ENCODE measurements around the gene MAP2.

The MAP2 gene

GRCh38 chr2:209577376-209578357, 153.8 kb downstream of the MAP2 start:
- no peak for DNase-seq (ENCODE audit: extremely low spot score)
- TF ChIP-seq SUZ12 (IDR thresholded peaks at IDR 0.05), result no peak
- no peak for TF ChIP-seq ELF4 (IDR thresholded peaks at IDR 0.05)
- no peak for TF ChIP-seq SP1 (IDR thresholded peaks at IDR 0.05)
- TF ChIP-seq L3MBTL2 (conservative IDR thresholded peaks at IDR 0.05), result no peak
- no peak for TF ChIP-seq FOXA1 (IDR thresholded peaks at IDR 0.05)
- no peak for TF ChIP-seq TARDBP (IDR thresholded peaks at IDR 0.05)
- TF ChIP-seq HDGF (IDR thresholded peaks at IDR 0.05; ENCODE audit: borderline replicate concordance), result no peak
- no peak for TF ChIP-seq PKNOX1 (IDR thresholded peaks at IDR 0.05)
- no peak for TF ChIP-seq ARNT (IDR thresholded peaks at IDR 0.05)
- TF ChIP-seq BHLHE40 (IDR thresholded peaks at IDR 0.05; ENCODE audit: borderline replicate concordance), result no peak
- no peak for TF ChIP-seq FOXK2 (IDR thresholded peaks at IDR 0.05)
- TF ChIP-seq NFRKB (IDR thresholded peaks at IDR 0.05), result no peak
- no peak for TF ChIP-seq LEF1 (IDR thresholded peaks at IDR 0.05; ENCODE audit: borderline replicate concordance)
- no peak for TF ChIP-seq FOXM1 (IDR thresholded peaks at IDR 0.05; ENCODE audit: borderline replicate concordance)
- TF ChIP-seq ZNF384 (IDR thresholded peaks at IDR 0.05), result no peak
- no peak for TF ChIP-seq CTBP1 (IDR thresholded peaks at IDR 0.05; ENCODE audit: borderline replicate concordance)
- POLR2A ChIA-PET, result no interaction called here
- CTCF ChIA-PET, result interaction anchor here (0.6 to 2.2 kb wide), 8 partner anchors 9 to 244 kb away, joined by 3 to 7 read pairs (median 4); no protein-coding TSS in a partner anchor

GRCh38 chr2:209578394-209579001, 154.7 kb downstream of the MAP2 start:
- ChIA-PET POLR2A (no interaction called here), CTCF (interaction anchor here (0.6 to 0.7 kb wide), 2 partner anchors 80 to 93 kb away, joined by 4 read pairs; no protein-coding TSS in a partner anchor)
- DNase-seq (ENCODE audit: extremely low spot score), result no peak
- TF ChIP-seq NFRKB (IDR thresholded peaks at IDR 0.05), result no peak
- TF ChIP-seq FOXA1 (IDR thresholded peaks at IDR 0.05), result no peak

- no peak for TF ChIP-seq HDGF (IDR thresholded peaks at IDR 0.05; ENCODE audit: borderline replicate concordance)
- no peak for TF ChIP-seq FOXK2 (IDR thresholded peaks at IDR 0.05)
- peak; percentile 80 for TF ChIP-seq PKNOX1 (IDR thresholded peaks at IDR 0.05)
- POLR2A ChIA-PET, result no interaction called here
- CTCF ChIA-PET, result interaction anchor here (0.6 to 1.7 kb wide), 2 partner anchors 132 to 245 kb away, joined by 3 to 7 read pairs; no protein-coding TSS in a partner anchor
- peak; percentile 21 for DNase-seq (ENCODE audit: extremely low spot score)
Observed at GRCh38 chr2:209579230-209579749, 155.4 kb downstream of the MAP2 start.

- CTCF ChIA-PET, result no interaction called here
Observed at GRCh38 chr2:209581040-209581439, 157.2 kb downstream of the MAP2 start.

GRCh38 chr2:209582281-209582680, 158.4 kb downstream of the MAP2 start:
- POLR2A ChIA-PET, result no interaction called here

More at GRCh38 chr2:209581040-209581439, 157.2 kb downstream of the MAP2 start:
- DNase-seq (ENCODE audit: extremely low spot score), result no peak
- TF ChIP-seq FOXA1 (IDR thresholded peaks at IDR 0.05) (no peak), PKNOX1 (IDR thresholded peaks at IDR 0.05) (no peak), HDGF (IDR thresholded peaks at IDR 0.05; ENCODE audit: borderline replicate concordance) (no peak), ARNT (IDR thresholded peaks at IDR 0.05) (no peak)
- POLR2A ChIA-PET, result no interaction called here

More at GRCh38 chr2:209582281-209582680, 158.4 kb downstream of the MAP2 start:
- CTCF ChIA-PET, result no interaction called here
- DNase-seq (ENCODE audit: extremely low spot score), result no peak
- TF ChIP-seq SP1 (IDR thresholded peaks at IDR 0.05) (no peak), ARNT (IDR thresholded peaks at IDR 0.05) (no peak), SUZ12 (IDR thresholded peaks at IDR 0.05) (no peak), LEF1 (IDR thresholded peaks at IDR 0.05; ENCODE audit: borderline replicate concordance) (no peak), L3MBTL2 (conservative IDR thresholded peaks at IDR 0.05) (no peak), PKNOX1 (IDR thresholded peaks at IDR 0.05) (no peak), CTBP1 (IDR thresholded peaks at IDR 0.05; ENCODE audit: borderline replicate concordance) (no peak), BHLHE40 (IDR thresholded peaks at IDR 0.05; ENCODE audit: borderline replicate concordance) (no peak), ZNF384 (IDR thresholded peaks at IDR 0.05) (no peak), ELF4 (IDR thresholded peaks at IDR 0.05) (no peak), TARDBP (IDR thresholded peaks at IDR 0.05) (no peak), HDGF (IDR thresholded peaks at IDR 0.05; ENCODE audit: borderline replicate concordance) (no peak)
